HUES48 (cell line): ENCODE results near the gene XPO4.
"Not testable (repeated sequence)": the region's sequence is repeated elsewhere in the genome, so short reads cannot be mapped to it uniquely, and the experiment has no call there.

Experiments used
- H3K27ac ChIP-seq: one replicate; pipeline ENCODE4 v1.7.0; 2013; ENCODE audit warnings: low read depth, low read length, inconsistent platforms
- H3K27me3 ChIP-seq: 2 replicates; pipeline ENCODE4 v1.6.1; 2013; ENCODE audit warnings: mild to moderate bottlenecking, low read length; ENCODE audit not compliant: control insufficient read depth, insufficient read depth
- H3K36me3 ChIP-seq: 2 replicates; pipeline ENCODE4 v1.6.1; 2013; ENCODE audit warnings: low read length; ENCODE audit not compliant: control insufficient read depth, insufficient read depth
- H3K4me1 ChIP-seq: 2 replicates; pipeline ENCODE4 v1.6.1; 2013; ENCODE audit warnings: mild to moderate bottlenecking, low read length; ENCODE audit not compliant: control insufficient read depth, insufficient read depth
- H3K4me3 ChIP-seq: 2 replicates; pipeline ENCODE4 v1.5.1; 2013; ENCODE audit warnings: mild to moderate bottlenecking, low read depth, low read length
- H3K9ac ChIP-seq: 2 replicates; pipeline ENCODE4 v1.6.1; 2013; ENCODE audit warnings: mild to moderate bottlenecking, low read depth, low read length, moderate library complexity
- H3K9me3 ChIP-seq: 2 replicates; pipeline ENCODE4 v1.6.1; 2013; ENCODE audit warnings: low read length; ENCODE audit not compliant: control insufficient read depth, insufficient read depth

The XPO4 gene

GRCh38 chr13:20924758-20925394 is 22.3 kb upstream of the XPO4 start:
- Histone ChIP-seq H3K4me1 (peaks cover 7% of the 10 kb centered on the region; the same call in 1 of the 2 replicates), H3K9ac (no peak overlapping the region), H3K4me3 (no peak overlapping the region), H3K27ac (no peak overlapping the region), H3K36me3 (no peaks in the 10 kb centered on the region), H3K27me3 (no peaks in the 10 kb centered on the region), H3K9me3 (no peaks in the 10 kb centered on the region)

- no peak overlapping the region for H3K9ac ChIP-seq
- H3K4me3 ChIP-seq: no peak overlapping the region
- no peaks in the 10 kb centered on the region for H3K36me3 ChIP-seq
- H3K9me3 ChIP-seq: no peaks in the 10 kb centered on the region
- H3K27me3 ChIP-seq: no peaks in the 10 kb centered on the region
- peaks cover 7% of the 10 kb centered on the region; the same call in 1 of the 2 replicates for H3K4me1 ChIP-seq
- H3K27ac ChIP-seq: no peak overlapping the region
These were observed 20.7 kb upstream of the XPO4 start for GRCh38 chr13:20923272-20923671.

- H3K4me3 ChIP-seq: no peak overlapping the region
- H3K27ac ChIP-seq: no peak overlapping the region
- H3K4me1 ChIP-seq: peaks cover 7% of the 10 kb centered on the region; the same call in 1 of the 2 replicates
- no peaks in the 10 kb centered on the region for H3K27me3 ChIP-seq
- H3K9me3 ChIP-seq: no peaks in the 10 kb centered on the region
- no peak overlapping the region for H3K9ac ChIP-seq
- H3K36me3 ChIP-seq: no peaks in the 10 kb centered on the region
These were observed 19.0 kb upstream of the XPO4 start for GRCh38 chr13:20921572-20921971.

GRCh38 chr13:20915676-20916075 is 13.1 kb upstream of the XPO4 start:
- H3K36me3 ChIP-seq, H3K27me3 ChIP-seq, H3K4me3 ChIP-seq, H3K4me1 ChIP-seq, H3K9ac ChIP-seq, H3K9me3 ChIP-seq, H3K27ac ChIP-seq: not testable (repeated sequence)

- no peak overlapping the region for H3K4me3 ChIP-seq
- no peaks in the 10 kb centered on the region for H3K4me1 ChIP-seq
- no peaks in the 10 kb centered on the region for H3K9me3 ChIP-seq
- H3K9ac ChIP-seq: no peak overlapping the region
- H3K27me3 ChIP-seq: no peaks in the 10 kb centered on the region
- no peak overlapping the region for H3K27ac ChIP-seq
- no peaks in the 10 kb centered on the region for H3K36me3 ChIP-seq
These were observed 8.5 kb upstream of the XPO4 start for GRCh38 chr13:20911037-20911436.

- Histone ChIP-seq H3K9me3 (no peaks in the 10 kb centered on the region), H3K4me1 (no peaks in the 10 kb centered on the region), H3K27me3 (no peaks in the 10 kb centered on the region), H3K36me3 (no peaks in the 10 kb centered on the region), H3K27ac (no peak overlapping the region), H3K9ac (no peak overlapping the region), H3K4me3 (no peak overlapping the region)
These were observed 6.4 kb upstream of the XPO4 start for GRCh38 chr13:20908714-20909497.

GRCh38 chr13:20904908-20905307 is 2.4 kb upstream of the XPO4 start:
- Histone ChIP-seq H3K4me1 (peaks cover 8% of the 10 kb centered on the region; the same call in 1 of the 2 replicates), H3K27ac (no peak overlapping the region), H3K9ac (no peak overlapping the region), H3K9me3 (no peaks in the 10 kb centered on the region), H3K27me3 (no peaks in the 10 kb centered on the region), H3K36me3 (peaks cover 4% of the 10 kb centered on the region; the same call in 1 of the 2 replicates), H3K4me3 (no peak overlapping the region)

GRCh38 chr13:20903164-20903475 is 574 bp upstream of the XPO4 start:
- H3K9ac ChIP-seq: peak overlapping the region; percentile 94

GRCh38 chr13:20901668-20902437 is 693 bp downstream of the XPO4 start:
- H3K27ac ChIP-seq: peak overlapping the region; percentile 95

More at GRCh38 chr13:20903164-20903475, 574 bp upstream of the XPO4 start:
- Histone ChIP-seq H3K36me3 (peaks cover 19% of the 10 kb centered on the region), H3K9me3 (no peaks in the 10 kb centered on the region), H3K4me1 (peaks cover 8% of the 10 kb centered on the region; the same call in 1 of the 2 replicates), H3K27me3 (no peaks in the 10 kb centered on the region), H3K4me3 (peak overlapping the region; percentile 94), H3K27ac (peak overlapping the region; percentile 95)

GRCh38 chr13:20894245-20894644 is 8.3 kb downstream of the XPO4 start:
- Histone ChIP-seq H3K4me3 (no peak overlapping the region), H3K27me3 (no peaks in the 10 kb centered on the region), H3K36me3 (peaks cover 13% of the 10 kb centered on the region), H3K27ac (no peak overlapping the region), H3K4me1 (no peaks in the 10 kb centered on the region), H3K9me3 (no peaks in the 10 kb centered on the region), H3K9ac (no peak overlapping the region)

More at GRCh38 chr13:20901668-20902437, 693 bp downstream of the XPO4 start:
- Histone ChIP-seq H3K9ac (peak overlapping the region; percentile 94), H3K27me3 (no peaks in the 10 kb centered on the region), H3K4me3 (peak overlapping the region; percentile 94), H3K4me1 (peaks cover 8% of the 10 kb centered on the region; the same call in 1 of the 2 replicates), H3K9me3 (no peaks in the 10 kb centered on the region), H3K36me3 (peaks cover 19% of the 10 kb centered on the region)

GRCh38 chr13:20891768-20892167 is 10.8 kb downstream of the XPO4 start:
- Histone ChIP-seq H3K27ac (no peak overlapping the region), H3K4me1 (no peaks in the 10 kb centered on the region), H3K9ac (no peak overlapping the region), H3K9me3 (no peaks in the 10 kb centered on the region), H3K4me3 (no peak overlapping the region), H3K27me3 (no peaks in the 10 kb centered on the region), H3K36me3 (peaks cover 4% of the 10 kb centered on the region; the same call in 1 of the 2 replicates)
